HG03521 (cell line): ENCODE measurements around the gene GORASP2.

Source experiments
- ATAC-seq: cut with Tn5 transposase; IDR thresholded peaks from one replicate; pipeline ENCODE4 v1.9.1; 2021; ENCODE audit warnings: mild to moderate bottlenecking, moderate library complexity; ENCODE audit not compliant: unreplicated experiment

GORASP2 gene

DNA sequence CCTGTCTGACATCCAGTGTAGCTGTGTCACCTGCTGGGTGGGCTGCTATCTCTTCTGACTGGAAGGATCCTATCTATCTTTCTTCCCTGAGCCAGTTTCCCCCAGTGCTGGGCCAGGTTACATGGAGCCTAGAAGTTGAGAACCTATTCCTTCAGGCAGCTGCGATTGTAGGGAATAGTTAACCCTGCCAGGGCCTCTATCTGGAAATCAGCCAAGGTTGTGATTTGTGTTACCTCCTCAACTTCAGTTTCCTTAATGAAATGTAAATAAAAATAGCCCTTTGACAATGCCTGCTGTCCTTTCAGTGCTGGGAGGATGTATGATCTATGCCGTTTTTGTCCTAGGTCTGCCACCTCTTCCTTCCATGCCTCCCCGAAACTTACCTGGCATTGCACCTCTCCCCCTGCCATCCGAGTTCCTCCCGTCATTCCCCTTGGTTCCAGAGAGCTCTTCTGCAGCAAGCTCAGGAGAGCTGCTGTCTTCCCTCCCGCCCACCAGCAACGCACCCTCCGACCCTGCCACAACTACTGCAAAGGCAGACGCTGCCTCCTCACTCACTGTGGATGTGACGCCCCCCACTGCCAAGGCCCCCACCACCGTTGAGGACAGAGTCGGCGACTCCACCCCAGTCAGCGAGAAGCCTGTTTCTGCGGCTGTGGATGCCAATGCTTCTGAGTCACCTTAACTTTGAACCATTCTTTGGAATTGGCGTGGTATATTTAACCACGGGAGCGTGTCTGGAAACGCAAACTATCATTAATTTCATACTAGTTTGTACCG, 36.6 kb downstream of the GORASP2 start:
- no peak for ATAC-seq

DNA sequence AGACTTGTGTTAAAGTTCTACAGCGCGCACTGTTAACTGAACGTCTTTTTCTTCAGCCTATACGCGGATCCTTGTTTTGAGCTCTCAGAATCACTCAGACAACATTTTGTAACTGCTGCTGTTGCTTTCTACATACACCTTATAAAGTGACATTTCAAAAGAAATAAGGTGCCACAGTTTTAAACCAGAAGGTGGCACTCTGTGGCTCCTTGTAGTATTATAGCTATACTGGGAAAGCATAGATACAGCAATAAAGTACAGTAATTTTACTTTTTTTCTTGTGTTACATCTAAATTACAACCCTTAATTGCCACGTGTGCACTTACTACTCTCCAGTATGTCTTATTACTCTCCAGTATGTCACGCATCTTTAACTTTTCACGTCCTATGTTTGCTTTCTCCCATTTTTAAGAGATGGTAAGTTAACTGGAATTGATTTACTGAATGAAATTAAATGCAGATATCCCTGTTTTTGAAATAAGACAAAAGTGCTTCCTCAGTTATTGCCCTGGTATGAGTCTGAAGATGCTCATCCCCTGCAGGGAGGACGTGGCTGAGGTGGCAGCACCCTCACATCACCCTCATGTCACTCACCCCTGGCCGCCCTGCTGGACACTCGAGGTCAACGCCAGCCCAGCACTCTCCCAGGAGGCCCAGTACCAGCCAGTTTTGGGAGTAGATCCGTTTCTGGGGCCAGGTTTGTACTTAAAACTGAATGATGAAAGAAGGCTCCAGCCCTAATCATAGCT, 37.8 kb downstream of the GORASP2 start:
- ATAC-seq: no peak

DNA sequence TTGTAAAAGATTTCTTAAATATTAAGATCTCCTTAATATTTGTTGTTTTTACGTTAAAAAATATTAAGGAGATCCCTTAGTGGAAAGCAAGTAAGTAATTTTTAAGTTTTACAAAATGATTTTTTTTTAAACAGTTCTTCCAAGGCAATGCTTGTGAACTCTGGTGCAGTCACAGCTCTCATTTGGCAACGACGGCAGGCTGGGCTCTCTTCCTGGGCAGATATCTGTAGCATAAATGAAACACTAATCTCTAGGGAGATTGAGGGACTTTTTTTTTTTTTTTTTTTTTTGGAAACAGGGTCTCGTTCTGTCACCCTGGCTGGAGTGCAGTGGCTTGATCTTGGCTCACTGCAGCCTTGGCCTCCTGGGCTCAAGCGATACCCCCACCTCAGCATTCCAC, 38.5 kb downstream of the GORASP2 start:
- ATAC-seq: no peak

DNA sequence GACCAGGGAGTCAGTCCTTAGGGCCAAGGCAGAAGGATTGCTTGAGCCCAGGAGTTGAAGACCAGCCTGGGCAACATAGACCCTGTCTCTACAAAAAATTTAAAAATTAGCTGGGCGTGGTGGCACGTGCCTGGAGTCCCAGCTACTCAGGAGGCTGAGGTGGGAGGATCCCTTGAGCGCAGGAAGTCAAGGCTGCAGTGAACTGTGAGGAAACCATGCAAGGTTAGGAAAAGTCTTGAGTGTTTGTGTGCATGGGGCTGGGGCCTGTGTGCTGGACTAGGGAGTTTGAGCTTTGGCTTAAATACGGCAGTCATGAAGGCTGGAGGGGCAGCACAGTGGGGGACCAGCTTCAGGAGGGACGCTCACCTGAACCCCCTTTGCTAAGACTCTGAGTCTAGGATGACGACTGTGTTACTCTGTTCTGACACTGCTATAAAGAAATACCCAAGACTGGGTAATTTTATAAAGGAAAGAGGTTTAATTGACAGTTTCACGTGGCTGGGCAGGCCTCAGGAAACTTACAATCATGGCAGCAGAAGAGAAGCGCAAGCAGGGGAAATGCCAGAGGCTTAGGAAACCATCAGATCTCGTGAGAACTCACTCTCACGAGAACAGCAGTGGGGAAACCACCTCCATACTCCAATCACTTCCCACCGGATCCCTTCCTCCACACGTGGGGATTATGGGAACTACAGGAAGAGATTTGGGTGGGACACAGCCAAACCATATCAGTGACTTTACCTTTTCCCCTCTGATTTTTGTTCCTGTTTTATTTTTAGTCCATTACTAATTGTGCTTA, 39.4 kb downstream of the GORASP2 start:
- no peak for ATAC-seq

DNA sequence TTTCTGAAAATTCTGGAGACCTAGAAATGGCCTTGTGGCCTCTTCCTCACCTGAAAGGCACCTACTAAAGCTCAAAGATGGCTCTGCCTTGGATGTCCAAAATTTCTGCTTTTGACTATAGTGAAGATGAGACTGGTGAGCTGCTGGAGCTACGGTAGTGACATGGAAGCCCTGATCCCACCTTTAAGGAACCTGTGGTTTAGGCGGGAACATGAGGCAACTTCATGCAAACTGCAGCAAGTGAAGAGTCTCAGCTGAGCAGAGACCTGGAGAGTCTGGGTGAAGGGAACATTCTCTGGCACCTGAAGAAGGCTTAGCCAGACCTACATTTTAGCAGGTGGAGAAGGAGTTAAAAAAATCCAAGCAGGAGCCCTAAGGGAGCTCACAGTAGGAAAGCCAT, 40.0 kb downstream of the GORASP2 start:
- ATAC-seq: no peak

DNA sequence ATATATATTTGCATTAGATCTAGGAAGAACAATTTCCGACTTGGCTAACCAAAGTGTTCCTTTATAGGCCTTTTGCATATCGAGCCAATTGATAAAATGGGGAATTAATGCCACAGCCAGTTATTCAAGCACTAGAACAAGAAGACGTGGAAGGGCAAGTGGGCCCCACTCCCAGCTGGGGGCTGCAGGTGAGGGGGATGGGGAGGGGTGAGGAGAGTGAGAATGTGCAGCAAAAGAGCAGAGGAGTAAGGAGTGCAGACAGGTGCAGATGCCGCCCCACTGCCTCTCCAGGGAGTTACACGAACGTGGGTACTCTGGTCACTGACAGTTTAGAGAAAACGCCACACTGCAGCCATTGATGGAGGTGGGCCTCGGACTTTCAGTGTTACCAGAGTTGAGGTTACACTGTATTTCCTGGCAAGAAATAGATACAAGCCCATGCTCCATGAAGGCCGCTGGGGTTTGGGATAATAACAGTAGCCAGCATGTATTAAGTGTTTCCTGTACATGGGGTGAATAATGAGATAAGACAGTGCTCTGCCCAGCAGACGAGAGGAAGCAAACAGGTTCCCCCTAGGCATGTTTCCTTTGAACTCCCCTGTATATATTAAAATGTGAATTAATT, 40.9 kb downstream of the GORASP2 start:
- ATAC-seq: no peak

DNA sequence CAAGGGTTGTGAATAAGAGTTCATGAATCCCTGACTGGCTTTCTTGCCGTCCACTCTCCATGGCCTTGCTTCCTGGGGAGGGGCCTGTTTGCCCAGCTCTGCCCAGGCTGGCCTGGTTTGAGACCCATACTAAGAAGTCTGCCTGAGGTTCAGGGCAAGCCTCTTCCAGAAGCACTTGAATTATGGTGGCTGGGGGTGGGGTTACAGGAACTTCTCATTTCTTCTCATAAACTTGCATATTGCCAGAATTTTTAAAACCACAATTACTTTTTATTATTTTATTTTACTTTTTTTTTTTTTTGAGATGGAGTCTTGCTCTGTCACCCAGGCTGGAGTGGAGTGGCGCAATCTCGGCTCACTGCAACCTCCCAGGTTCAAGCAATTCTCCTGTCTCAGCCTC, 42.0 kb downstream of the GORASP2 start:
- ATAC-seq: no peak

DNA sequence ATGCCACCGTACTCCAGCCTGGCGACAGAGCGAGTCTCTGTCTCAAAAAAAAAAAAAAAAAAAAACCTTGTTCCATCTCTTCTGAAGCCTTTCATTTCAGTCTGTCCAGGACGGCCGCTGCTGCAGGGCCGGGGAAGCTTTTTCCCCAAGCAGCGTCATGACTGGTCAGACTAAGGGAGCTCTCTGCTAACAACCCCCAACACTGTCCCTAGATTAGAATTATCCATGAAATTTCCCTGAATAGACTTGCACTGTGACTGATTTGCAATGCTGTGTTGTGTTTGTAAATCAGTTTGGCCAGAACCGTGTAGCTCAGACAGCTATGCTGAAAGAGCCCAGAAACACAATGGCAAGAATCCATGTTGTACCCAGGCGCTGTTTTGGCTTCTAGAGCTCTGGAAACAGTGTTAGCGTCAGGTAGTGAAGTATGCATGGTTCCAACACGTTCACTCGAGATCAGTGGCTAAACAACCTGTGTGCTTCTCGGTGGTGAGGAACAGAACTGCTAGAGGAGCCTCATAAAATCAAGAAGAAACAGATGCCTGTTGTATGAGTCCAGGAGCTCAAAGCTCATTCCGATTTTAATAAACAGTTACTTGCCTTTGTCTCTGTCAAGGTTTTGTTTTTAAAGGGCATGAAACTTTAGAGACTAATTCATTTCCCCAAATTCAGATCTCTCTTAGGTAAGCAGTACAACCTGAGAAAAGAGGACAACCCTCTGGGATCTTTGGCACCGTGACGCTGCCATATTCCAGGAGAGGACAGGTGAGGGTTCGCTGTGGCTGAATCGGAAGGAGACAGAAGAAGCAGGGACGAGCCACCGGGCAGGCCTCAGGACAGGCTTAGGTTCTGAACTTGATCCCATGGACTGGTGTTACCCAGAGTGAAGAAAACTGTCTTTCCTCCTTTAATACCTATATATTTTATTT, 43.5 kb downstream of the GORASP2 start:
- ATAC-seq: no peak

DNA sequence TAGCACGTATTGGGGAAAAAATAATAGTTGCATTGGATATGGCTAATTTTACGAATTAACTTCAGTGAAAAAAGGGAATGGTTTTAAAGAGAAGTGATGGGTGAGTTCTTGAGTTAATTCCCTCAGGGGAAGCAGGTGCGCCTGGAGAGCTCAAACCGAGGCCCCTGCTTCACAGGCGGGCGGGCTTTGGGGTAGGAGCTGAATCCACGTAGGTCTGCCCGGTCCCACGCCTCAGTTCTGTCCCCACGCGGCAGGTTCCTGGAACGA, 44.1 kb downstream of the GORASP2 start:
- no peak for ATAC-seq

DNA sequence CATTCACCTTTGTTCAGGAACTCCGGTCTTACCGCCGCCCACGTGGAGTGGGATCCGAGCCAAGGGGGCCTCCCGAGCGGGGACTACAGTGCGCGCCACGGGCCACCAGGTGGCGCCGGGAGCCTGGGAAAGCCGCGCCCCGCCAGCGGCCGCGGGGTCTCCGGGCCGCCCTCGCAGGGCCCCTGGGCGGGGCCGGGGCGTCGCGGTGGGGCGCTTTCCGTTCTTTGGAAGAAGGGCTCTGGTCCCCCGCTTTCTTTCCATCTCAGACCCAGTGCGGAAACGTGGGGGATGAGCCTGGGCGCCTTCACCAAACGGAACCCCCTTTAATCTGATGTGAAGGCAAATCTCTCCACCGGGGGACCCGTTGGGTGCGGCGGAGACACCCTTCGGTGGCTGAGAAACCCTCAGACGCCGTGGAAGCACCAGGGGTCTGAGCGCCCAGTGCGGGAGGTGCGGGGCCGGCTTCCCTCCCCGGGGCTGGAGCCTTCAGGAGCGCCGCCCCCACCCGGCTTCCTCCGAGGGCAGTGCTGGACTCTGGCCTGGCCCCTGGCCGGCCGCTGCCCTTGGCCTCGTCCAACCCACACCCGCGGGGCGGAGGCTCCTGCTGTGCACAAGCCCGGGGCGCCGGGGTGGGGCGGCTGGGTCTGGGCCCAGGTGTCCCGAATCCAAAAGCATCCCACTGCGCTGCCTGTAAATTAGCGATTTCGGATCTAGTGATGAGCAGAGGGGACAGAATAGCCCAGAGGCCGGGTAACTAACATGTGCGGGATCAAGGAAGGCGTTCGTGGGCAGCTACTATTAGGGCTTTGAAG, 44.6 kb downstream of the GORASP2 start:
- ATAC-seq: peak; percentile 95

DNA sequence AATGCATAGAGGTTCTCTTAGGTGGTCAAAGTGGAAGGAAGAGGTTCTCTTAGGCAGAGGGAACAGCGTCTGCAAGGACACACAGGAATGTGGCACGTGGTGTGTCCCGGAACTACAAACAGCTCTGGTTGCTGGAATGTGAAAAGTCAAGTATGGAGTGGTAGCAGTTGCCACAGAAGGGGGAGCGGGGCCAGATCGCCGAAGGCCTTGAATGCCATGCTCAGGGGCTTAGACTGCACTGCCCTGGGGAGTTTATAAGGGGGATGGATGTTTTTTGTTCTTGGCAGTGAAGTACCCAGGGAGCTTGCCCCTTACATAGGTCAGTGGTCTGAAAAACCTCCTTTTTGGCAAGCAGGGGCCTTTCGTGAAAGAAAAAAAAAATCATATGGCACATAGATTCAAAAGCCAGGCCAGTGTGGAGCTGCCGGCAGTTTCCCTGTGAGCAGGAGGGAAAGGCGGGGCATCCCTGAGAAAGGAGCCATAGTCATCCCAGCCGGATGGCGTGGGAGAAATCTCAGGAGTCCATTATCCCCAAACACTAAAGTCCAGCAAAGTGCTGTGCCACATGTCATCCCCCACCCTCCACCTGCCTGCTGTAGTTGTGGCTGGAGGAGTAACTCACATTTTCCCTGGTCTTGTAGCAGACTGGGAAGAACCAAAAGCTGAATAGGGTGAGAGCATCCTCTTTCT, 45.4 kb downstream of the GORASP2 start:
- ATAC-seq: no peak

DNA sequence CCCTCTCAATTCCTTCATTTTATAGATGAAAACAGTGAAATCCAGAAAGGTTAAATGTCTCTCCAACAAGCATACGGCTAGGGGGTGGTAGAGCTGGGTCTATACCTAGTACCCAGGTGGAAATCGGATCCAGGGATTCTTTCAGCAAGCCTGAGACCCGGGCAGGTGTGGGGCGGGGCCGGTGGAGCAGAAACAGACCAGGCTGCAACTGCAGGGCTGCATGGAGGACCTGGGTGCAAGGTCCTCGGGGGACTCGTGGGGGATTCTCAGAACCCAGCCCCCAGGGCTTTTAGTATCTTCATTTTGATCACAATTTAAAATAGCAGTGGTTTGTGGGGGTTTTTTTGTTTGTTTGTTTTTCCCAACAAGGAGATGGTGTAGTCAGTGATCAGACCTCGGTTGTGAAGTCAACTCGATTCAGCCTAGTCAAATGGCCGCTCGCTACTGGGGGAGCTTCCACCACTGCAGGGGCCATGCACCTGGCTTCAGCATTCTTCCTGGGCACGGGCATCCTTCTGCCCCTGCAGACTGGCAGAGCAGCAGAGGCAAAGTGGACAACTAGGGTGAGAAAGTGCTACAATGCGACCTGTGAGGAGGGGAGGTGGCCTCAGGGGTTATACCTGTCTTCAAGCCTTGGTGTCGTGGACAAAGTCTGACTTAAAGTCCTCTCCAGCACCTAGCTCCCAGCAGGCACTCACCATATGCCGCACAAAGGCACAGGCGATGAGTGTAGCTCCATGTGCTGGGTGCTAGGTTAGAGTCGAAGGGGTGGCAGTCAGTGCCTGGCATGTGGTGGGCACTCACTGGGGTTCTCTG, 46.3 kb downstream of the GORASP2 start:
- no peak for ATAC-seq

DNA sequence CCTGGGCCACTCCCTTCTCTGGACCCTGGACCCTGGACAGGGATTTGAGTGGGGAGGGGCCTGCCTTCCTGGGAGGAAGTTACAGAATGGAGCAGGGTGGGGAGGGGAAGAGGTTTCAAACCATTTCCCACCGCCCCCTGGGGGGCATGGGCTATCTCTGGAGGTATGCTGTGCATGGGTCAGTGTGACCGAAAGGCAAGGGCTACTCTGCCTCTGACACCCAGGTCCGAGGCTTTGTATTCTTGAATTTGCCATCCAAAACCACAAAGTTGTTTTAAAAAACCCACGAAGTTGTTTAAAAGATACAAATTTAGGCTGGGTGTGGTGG, 46.9 kb downstream of the GORASP2 start:
- no peak for ATAC-seq

DNA sequence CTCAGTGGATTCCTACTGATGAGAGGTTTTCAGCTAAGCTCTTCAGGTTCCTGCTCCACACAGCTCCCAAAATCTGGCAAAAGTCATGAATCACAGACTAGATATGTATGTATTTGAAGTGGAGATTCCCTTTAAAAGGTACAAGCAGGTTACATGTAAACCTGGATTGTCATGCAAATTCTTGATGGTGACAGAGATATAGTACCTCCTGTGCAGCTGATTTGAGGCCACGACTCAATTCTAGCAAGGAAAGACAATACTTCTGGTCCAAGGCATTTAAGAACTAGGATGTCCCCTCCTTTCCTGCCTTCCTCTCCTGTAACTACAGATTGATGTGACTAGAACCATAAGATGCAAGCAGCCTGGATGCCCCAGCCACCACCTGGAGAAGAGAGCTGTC, 55.0 kb downstream of the GORASP2 start:
- ATAC-seq: no peak

DNA sequence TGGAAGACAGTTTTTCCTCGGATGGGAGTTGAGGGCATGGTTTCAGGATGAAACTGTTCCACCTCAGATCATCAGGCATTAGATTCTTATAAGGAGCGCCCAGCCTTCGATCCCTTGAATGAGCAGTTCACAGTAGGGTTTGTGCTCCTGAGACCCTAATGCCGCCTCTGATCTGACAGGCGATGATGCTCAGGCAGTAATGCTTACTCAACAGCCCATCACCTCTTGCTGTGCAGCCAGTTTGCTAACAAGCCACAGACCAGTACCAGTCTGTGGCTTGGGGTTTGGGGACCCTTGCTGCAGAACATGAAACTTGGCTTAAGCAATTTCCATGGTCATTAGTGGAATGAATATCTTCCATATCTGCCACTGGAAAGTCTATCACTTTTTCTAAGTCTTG, 56.4 kb downstream of the GORASP2 start:
- no peak for ATAC-seq

DNA sequence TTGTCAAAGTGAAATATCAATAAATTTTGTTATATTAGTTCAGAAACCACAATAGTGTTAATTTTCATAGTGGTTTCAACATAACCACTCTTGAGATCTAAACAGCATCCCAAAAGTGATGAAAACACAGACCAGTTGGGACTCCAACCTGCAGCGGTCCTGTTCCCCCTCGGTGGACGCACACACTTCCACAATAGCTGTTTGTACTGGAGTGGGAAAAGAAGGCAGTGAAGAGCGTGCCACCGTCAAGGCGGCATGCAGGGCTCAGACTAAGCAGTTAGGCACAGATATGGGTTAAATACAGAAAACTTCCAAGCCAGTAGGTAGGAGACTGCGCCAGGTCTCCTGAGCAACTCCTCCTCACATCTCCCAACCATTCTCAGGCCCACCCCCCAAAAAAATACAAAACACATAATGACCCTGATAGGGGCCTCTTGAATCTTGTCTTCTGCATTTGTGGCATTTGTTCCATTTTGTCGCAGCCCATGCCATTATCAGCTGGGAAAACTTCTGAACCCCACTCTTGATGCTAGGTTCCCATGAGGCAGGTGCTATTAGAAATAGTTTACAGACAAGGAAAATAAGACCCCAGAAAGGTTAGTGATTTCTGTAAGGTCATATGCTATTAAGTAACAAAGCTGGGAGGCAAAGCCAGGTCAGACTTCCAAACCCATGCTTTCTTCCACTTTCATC, 57.7 kb downstream of the GORASP2 start:
- ATAC-seq: no peak

DNA sequence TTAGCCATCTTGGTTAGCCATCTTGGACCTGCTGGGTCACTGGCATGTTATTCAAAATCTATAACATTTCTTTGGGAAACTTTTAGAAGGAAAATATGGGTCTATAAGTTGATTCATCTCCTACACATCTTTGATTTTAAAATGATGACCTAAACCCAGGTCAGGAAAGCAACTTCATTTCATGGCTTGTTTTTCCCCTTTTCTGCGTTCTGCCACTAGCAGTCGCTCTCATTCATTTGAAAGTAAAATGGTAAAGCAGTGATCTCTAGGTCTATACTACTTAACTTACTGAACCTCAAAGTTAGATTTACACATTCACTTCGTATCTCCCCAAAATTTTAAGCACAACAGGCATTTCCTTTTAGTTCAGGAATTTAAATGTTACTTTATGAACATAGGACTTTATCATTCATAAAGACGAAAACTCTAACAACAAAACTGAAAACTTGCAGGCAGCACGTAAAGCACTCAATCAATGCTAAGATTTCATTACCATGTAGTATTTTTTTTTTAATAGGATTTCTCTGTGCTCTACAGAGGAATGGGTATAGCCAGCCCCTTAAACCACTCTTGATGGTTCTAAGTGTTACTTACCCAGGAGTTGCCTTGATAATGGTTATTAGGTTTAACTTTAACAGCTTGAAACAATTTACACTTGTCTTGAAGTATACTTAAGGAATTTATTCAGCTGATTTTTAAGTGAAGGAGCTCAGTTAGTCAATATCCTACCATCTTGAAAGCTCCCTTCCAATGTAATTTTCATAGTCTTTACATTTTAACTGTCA, 62.5 kb downstream of the GORASP2 start:
- no peak for ATAC-seq
